HG03097 (cell line): ENCODE results near the gene MIB2.
A peak's percentile ranks its signal among the peaks of the same experiment; 100 is the strongest.
"Not testable (repeated sequence)": the region's sequence is repeated elsewhere in the genome, so short reads cannot be mapped to it uniquely, and the experiment has no call there.

Experiments used
- ATAC-seq: cut with Tn5 transposase; IDR thresholded peaks from one replicate; pipeline ENCODE4 v1.9.1; 2021; ENCODE audit not compliant: unreplicated experiment, low FRiP score

The MIB2 gene

GRCh38 chr1:1626207-1627141, 11.2 kb downstream of the MIB2 start:
- ATAC-seq: no peak

- no peak for ATAC-seq
Measured at GRCh38 chr1:1627261-1627828, 12.0 kb downstream of the MIB2 start.

- no peak for ATAC-seq
Measured at GRCh38 chr1:1627829-1628753, 12.8 kb downstream of the MIB2 start.

- no peak for ATAC-seq
Measured at GRCh38 chr1:1628754-1629429, 13.6 kb downstream of the MIB2 start.

GRCh38 chr1:1629430-1630190, 14.3 kb downstream of the MIB2 start:
- no peak for ATAC-seq

GRCh38 chr1:1630191-1630964, 15.1 kb downstream of the MIB2 start:
- peak; percentile 51 for ATAC-seq

- no peak for ATAC-seq
Measured at GRCh38 chr1:1630965-1631781, 15.9 kb downstream of the MIB2 start.

GRCh38 chr1:1631782-1632420, 16.6 kb downstream of the MIB2 start, which contains the start of gene MMP23B:
TSS of gene MMP23B (plus strand) at chr1:1632173. CDS start at chr1:1632219, 46 bp downstream.
- no peak for ATAC-seq

- not testable (repeated sequence) for ATAC-seq
Measured at GRCh38 chr1:1633409-1633808, 18.1 kb downstream of the MIB2 start.

- ATAC-seq: not testable (repeated sequence)
Measured at GRCh38 chr1:1634613-1635012, 19.3 kb downstream of the MIB2 start.

- not testable (repeated sequence) for ATAC-seq
Measured at GRCh38 chr1:1636621-1637478, 21.6 kb downstream of the MIB2 start.

- not testable (repeated sequence) for ATAC-seq
Measured at GRCh38 chr1:1637479-1637875, 22.2 kb downstream of the MIB2 start.

GRCh38 chr1:1638528-1638927, 23.2 kb downstream of the MIB2 start:
- not testable (repeated sequence) for ATAC-seq

- ATAC-seq: not testable (repeated sequence)
Measured at GRCh38 chr1:1639368-1639767, 24.1 kb downstream of the MIB2 start.

- not testable (repeated sequence) for ATAC-seq
Measured at GRCh38 chr1:1640081-1640480, 24.8 kb downstream of the MIB2 start.

GRCh38 chr1:1640711-1641461, 25.6 kb downstream of the MIB2 start:
- not testable (repeated sequence) for ATAC-seq
